Measurements from ENCODE around the gene MSX1.

- no peak for TF ChIP-seq CTCF (IDR thresholded peaks at IDR 0.05)
- TF ChIP-seq EP300 (IDR thresholded peaks at IDR 0.05): no peak
- no peak for TF ChIP-seq POLR2A (IDR thresholded peaks at IDR 0.05)
- TF ChIP-seq POLR2AphosphoS5 (IDR thresholded peaks at IDR 0.05): no peak
Measured at GRCh38 chr4:4824232-4824631, 35.2 kb upstream of the MSX1 start.

All from upper lobe of left lung (tissue), 4 donors.